Dermis blood vessel endothelial cell (primary cell): Measurements from ENCODE around the gene LSM14B. TPM values are rescaled to one million over a fixed set of nuclear protein-coding genes. Genes with fewer than 3 reads are reported as not detected.
"Not testable (repeated sequence)": the region's sequence is repeated elsewhere in the genome, so short reads cannot be mapped to it uniquely, and the experiment has no call there.

ENCODE experiments used
- DNase-seq: peaks from one replicate; pipeline ENCODE4 v3.0.0; 2010
- total RNA-seq: library from RNA; depleted of rRNA; stranded (reverse); fragments of >200 nt; gene quantifications from 2 replicates; pipeline ENCODE4 v1.2.3, GENCODE V29; 2014

LSM14B gene
- total RNA-seq, 1 donor from 2014 or later = 31.3 TPM

GRCh38 chr20:62114894-62115293, 7.4 kb upstream of the LSM14B start:
- DNase-seq = no peak

- not testable (repeated sequence) for DNase-seq
These were observed 6.4 kb upstream of the LSM14B start for GRCh38 chr20:62115800-62116407.

GRCh38 chr20:62116558-62117361, 5.5 kb upstream of the LSM14B start:
- no peak for DNase-seq

DNA sequence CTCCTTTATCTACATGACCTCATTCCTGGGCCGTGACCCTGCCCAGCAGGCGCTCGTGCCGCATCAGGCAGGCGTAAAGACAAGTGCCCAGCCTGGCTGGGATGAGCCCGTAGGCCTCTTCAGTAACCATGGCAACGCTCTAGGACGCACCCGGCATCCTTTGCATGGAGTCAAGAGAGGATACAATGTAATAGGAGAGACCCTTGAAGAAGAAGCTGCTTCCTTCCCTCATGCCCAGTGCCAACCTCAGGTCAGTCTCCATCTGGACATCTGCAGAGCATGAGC, 5.0 kb upstream of the LSM14B start:
- no peak for DNase-seq

DNA sequence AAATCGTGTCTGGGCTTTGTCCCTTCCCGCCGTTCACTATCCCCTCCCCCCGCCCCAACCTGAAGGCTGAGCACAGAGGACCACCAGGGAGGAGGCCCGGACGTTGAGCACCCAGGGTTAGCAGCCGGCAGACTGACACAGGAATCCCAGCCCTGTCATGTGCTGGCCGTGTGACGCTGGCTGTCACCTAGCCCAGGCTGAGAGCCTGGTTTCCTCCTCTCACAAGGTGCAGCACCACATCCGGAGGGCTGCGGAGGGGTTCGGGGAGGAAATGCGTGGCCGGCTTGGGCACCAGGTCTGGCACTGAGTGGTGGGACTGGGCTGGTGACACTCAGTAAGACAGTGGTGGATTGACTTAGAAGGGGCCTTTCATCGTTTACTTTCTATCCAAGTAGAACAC, 4.6 kb upstream of the LSM14B start:
- no peak for DNase-seq

- no peak for DNase-seq
These were observed 3.9 kb upstream of the LSM14B start for GRCh38 chr20:62118113-62119043.

- no peak for DNase-seq
These were observed 3.2 kb upstream of the LSM14B start for GRCh38 chr20:62119115-62119514.

- no peak for DNase-seq
These were observed 2.5 kb upstream of the LSM14B start for GRCh38 chr20:62119591-62120364.

- DNase-seq = no peak
These were observed 1.9 kb upstream of the LSM14B start for GRCh38 chr20:62120365-62120762.

- DNase-seq = peak; percentile 50
These were observed 1.1 kb upstream of the LSM14B start for GRCh38 chr20:62120990-62121775.

DNA sequence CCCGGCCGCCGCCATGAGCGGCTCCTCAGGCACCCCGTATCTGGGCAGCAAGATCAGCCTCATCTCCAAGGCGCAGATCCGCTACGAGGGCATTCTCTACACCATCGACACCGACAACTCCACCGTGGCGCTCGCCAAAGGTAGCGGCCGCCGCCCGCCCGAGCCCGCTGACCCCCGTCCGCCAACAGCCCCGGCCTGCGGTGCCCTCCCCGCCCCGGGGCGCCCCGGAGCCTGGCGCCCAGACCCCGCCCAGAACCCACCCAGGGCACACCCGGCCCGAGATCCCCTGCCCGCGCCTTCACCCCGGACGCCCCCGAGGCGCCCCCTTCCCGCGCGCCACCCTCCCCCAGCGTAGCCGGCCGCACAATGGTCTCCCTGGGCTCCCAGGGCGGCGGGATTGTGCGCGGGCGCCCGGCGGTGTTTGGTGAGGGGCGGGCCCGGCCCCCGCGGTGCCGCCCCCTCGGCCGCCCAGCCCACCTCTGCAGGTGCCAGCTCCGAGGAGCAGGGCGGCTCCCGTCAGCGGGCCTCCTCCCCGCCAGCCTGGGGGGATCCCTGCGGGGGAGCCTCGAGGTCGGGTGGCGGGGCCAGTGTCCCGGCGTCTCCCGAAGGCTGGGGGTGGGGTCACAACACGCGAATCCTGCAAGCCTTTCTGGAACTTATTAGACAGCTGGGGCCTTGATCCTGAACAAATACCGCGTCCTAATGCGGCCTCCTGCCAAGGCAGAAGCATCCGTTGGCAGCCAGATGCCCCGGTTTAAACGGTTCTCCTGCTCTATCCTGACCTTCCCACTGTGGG, 577 bp downstream of the LSM14B start:
- DNase-seq = peak; percentile 40

DNA sequence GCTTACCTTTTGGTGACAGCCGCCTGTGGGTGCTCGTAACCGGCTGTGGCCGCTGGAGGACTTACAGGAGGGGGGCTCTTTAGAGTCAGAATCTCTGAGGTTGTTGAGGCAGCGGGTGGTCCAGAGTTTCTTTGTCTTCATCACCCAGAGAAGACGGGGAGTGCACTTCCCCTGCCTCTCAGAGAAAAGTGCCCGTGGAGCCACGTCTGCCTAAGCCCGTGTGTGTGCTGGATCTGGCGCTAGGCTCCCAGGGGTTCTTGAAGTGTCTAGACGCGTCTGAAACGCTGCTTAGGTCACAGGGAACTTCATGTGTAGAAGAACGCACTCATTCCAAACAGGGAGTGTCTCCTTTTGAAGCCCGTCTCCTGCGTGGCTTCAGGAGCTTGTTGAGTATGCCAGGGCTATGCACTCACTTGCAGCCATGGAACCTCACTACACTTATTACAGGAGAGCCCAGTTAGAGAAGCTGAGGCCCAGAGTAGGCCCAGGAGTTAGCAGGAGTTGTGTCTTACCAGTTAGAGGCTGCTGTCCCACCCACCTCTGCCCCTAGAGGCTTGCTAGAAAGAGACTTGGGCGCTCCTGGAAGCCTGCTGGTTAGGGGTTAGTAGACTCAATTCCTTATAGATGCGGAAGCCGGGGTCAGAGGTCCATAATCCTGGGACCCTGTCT, 1.3 kb downstream of the LSM14B start:
- peak; percentile 37 for DNase-seq

GRCh38 chr20:62126141-62126540, 3.9 kb downstream of the LSM14B start:
- no peak for DNase-seq

- no peak for DNase-seq
These were observed 5.5 kb downstream of the LSM14B start for GRCh38 chr20:62127799-62128198.

DNA sequence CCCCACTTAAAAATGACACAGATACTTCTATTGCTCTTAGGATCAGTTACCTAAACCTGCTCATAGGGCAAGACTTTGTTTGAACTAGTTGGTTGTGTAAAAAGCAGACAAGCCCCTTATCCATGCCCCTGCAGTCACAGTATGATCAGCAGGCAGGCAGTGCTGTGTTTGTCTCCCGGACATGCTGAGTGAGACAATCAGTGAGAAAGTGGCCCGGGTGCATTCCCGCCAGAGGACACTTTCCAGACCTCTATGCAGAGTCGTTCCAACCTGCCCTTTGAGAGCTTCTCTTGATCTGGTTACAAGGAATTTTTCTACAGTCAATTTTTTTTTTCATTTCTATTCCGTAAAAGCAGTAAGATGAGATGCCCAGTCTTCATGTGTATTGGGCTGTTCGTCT, 6.2 kb downstream of the LSM14B start:
- DNase-seq = no peak

- no peak for DNase-seq
These were observed 7.7 kb downstream of the LSM14B start for GRCh38 chr20:62129731-62130531.

- no peak for DNase-seq
These were observed 9.5 kb downstream of the LSM14B start for GRCh38 chr20:62131560-62132320.

DNA sequence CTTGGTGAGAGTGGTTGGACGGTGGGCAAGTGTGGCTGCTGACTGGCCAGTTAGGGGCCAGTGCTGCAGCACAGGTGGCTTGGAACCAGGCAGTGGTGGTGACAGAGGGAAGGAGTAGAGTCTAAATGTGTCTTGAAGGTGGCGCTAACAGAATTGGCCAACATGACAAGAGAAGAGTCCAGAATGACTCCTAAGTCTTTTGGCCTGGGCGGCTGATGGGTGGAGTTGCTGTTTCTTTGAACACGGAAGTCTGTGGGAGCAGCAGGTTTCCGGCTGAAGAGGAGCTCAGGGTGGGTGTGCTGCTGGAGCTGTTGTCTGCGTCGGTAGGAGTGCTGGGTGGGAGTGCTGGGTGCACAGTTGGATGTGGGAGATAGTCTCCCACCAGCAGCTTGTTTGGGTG, 10.1 kb downstream of the LSM14B start:
- no peak for DNase-seq
